NCI-H187 treated with DMSO at 0.1 percent for 48 hours (cell line): ENCODE data around the gene CTSE.
A peak's percentile ranks its signal among the peaks of the same experiment; 100 is the strongest.

Experiments
- DNase-seq: peaks from one replicate; lab custom pipeline; 2025; lab: John Stamatoyannopoulos, UW

CTSE gene

DNA sequence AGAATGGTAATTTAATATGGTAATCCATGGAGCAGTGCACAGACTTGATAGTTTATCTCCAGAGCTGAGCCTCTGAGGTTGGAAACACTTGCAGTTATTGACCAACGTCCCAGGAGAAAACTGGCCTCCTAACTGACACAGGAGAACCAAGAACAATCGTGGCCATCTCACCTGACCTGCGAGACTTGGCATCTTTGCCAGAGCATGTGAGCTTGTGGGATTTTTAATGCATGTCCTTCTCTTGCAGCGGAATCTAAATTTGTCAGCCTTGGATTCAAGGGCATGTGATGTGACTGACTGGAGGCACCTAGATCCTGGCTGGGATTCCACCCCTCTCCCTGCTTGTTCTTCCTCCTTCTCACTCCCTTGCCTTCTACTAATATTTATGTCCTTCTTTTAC, 52.6 kb downstream of the CTSE start:
- no peak for DNase-seq

DNA sequence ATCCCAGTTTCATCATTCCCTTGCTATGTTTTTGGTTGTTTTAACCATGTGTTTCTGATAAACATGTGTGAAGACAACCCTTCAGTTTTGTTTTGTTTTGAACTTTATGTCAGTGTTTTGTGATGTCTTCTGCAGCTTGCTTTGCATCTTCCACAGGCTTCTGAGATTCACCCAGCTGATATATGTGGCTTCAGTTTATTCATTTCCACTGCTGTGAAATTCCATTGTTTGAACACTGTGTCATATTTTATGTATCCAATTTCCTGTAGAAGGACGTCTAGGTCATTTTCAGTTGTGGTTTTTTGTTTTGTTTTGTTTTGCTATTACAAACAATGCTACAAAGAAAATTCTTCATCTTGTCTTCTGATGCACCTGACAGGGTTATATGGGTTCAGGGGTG, 53.2 kb downstream of the CTSE start:
- DNase-seq, result no peak

DNA sequence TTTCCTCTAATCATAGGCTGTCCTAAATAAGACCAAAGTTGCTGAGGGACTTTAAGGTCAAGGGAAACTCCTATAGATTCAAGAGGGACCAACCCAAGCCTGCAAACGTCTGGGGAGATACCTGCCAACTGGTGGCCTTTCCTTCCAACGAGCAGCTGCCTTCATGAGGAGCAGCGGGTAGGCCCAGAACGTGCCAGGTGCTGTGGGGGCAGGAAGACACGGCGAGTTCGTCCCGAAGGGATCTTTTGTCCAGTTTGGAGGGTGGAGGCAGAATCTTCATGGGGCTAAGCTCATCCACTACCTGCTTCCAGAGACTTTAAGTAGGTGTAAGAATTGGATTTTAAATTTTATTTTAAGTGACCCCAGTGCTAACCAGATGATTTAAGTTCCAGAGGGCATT, 54.5 kb downstream of the CTSE start:
- DNase-seq, result no peak

DNA sequence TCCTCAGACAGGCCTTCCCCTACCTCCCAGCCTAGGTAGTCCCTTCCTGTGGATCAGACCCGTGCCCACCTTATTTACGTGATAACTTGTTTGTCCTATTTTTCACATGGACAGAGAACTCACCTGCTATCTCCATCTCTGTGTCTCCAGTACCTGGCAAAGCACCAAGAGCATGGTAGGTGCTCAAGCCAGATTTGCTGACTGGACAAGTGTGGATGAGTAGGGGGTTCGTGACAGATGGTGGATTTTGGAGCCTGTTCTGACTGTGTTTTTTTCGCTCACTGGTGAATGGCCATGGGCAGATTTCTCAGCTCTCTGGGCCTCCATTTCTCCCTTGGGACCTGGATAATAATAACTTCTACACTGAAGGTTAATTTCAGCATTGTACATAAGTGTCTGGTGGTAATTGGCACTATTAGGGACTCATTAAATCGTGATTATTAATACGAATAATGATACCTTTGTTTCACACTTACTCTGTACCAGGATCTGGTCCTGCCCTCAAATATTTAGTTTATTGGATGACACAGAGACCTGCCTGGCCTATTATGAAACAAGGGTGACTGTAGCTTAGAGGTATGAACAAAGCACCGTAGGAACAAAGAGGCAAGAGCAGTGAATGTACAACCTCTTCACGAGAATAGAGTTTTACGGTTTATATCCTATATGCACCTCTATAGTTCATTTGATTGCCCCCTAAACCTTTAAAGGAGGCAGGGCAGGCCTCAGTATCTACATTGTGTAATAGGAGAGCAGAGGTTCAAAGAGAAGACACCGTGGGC, 56.0 kb downstream of the CTSE start:
- no peak for DNase-seq

DNA sequence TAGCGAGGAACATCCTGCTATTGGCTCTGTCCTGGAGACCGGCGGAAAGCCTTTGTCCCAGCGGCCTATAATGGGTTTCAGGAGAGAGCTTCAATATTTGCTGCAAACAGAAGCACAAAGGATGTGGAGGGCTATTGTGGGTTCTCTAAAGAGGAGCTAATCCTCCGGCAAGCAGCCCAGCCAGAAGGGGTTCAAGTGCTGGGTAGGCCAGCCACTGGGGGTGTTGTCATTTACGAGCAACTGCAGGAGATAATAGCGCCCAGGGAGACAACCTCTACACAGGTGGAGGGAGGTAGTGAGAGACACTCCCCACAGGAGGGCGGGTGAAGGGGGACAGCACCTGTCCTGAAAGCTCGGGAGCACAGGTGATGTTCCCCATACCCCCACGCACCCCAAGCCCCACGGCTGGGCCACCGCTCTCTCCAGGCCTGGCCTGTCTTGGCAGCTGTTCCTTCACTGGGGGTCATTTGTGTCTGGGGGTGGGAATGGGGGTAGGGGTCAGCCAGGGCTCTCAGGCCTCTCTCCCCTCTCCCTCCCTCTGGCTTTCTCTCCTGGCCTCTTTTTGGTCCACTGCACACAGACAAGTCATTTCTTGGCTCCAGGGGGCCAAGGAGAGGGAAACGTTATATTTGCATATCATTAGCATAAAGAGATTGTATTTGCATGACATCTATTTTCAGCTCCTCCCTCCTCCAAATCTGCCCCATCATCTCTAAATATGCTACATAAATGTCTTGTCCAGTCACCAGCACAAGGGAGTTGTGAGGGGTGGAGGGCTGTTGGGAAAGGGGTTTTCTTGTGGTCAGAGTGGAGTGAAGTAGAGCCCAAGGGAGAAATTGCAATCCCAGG, 58.4 kb downstream of the CTSE start:
- DNase-seq, result peak; percentile 99

DNA sequence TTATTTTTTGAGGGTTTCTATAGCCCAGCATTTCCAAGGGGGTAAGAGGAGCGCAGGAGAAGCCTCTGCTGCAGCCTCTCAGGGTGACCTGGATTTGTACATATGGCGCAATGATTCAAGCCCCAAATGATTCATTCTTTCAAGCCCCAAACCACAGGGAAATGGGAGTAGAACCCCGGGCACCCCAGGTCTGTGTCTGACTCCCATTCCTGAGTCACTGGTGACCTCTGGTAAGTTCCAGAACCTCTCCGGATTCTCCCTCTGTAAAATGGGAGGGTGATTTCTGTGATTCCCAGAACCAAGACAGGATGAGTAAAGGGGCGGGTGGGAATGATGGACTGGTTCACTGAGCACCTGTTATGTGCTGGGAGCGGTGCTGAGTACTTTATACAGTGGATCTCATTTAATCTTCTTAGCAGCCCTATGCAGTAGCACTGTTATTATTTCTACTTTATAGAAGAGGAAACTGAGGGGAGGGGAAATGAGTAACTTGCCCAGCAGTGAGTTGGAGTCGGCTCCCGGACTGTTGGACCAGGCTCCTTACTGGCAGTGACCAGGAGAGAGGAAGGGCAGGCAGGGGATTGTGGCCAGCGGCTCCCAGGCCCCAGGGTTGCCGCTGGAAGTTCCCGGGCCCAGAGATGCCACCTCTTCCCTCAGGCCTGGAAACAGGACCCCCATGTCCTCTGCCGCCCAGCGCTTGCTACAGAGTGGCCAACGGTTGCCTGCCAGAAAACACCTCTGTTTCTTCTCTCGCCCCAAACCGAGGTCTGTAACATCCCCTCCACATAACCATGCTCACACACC, 60.1 kb downstream of the CTSE start:
- DNase-seq, result no peak

DNA sequence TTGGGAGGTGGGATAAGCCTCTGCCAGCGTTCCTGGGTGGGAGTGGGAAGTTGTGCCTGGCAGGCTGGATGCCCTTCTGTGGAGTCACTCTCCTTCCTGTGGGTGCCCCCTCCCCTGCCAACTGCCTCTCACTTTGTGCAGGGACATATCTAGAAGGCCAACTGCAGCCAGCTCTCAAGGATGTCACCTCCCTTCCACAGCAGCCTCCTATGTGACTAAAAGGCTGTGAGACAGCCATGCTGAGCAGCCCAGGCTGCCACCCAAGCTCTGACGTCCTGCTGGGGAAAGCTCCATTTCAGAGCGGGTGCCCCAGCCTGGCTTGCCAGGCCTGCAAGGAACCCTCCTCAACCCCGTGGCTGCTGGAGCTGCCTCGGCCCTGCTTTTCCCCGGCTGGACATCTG, 60.9 kb downstream of the CTSE start:
- DNase-seq, result no peak

DNA sequence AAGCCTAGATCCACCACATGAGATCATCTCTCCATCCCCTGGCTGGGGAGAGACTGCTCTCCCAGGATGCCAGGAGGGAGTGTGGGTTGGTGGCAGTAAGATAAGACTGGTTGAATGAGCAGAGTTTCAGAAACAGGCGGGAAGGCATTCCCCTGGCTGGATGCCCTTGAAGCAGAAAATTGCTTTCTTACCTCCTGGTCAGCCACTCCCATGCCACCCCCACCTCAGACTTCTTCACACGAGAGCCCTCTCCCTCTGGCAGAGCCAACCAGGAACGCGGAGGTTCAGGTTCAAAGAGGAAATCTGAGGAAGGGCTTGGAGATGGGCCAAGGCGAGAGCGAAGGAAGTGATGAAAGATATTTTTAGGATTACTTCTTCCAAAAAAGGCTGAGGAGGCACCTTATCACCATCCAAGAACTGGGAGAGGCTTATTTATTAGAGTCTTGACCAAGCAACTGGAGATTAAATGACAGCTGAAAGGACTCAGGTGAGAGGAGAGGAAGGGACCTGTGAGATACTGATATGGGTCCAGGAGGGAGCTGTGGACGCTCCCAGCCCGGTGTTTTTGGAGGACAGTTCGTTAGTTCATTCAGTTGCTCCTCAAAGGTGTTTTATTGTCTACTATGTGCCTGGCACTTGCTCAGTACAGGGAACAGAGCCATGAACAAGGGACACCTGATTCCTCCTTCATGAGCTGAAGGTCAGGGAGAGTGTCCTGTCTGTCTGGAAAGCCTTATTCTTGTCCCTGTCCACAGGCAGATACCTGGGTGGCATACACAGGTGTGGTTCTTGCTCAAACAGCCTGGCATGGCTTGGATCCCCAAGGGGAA, 61.5 kb downstream of the CTSE start:
- peak; percentile 92 for DNase-seq

DNA sequence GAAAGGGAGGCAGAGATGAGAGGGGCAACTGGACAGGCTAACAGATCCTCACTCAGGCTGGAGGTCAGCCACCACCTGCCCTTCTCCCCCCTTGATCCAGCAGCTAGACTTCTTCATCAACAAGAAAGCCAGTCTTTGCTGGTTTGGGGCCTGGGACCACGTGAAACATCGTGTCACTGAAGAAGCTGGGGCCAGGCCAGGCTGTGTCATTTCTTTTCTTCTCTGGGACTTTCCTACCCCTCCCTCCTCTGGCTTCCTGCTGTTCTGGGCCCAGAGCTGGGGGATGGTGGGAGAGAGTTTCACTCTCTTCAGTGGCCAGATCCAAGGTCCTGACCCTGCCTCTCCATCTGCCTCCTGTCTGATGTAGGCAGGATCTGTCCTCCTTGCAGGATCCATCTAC, 62.3 kb downstream of the CTSE start:
- DNase-seq, result no peak

DNA sequence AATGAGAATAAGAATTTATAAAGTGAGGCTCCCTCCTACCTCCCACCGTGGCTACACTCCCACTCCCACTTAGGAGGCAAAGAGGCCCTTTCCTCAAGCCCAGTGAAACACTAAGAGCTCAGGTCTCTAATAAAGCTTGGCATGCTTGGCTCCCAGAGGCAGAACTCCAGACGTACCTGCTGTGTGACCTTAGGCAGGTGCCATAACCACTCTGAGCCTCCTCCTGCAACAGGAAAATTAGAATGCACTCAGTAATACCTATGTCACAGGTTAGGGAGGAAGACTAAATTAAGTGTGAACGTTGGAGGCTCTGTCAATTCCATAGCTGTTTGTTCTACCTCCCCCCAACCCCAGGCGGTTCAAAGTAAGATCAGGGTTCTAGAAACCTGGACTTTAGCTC, 63.9 kb downstream of the CTSE start:
- DNase-seq, result no peak
